Muscle of leg (tissue), 11 donors: ENCODE data around the gene APEH. TPM values are rescaled to one million over a fixed set of nuclear protein-coding genes. Genes with fewer than 3 reads are reported as not detected.
"Not testable (repeated sequence)": the region's sequence is repeated elsewhere in the genome, so short reads cannot be mapped to it uniquely, and the experiment has no call there.

Experiments used
- DNase-seq: peaks from one replicate; pipeline ENCODE4 v3.0.0; 2013
- H3K27ac ChIP-seq: one replicate; pipeline ENCODE4 v1.5.1; 2013; ENCODE audit warnings: mild to moderate bottlenecking, low read length, control low read depth
- H3K27me3 ChIP-seq: one replicate; pipeline ENCODE4 v1.6.1; 2013; ENCODE audit warnings: low read length; ENCODE audit not compliant: control insufficient read depth, insufficient read depth
- H3K36me3 ChIP-seq: one replicate; pipeline ENCODE4 v1.6.1; 2013; ENCODE audit warnings: low read length; ENCODE audit not compliant: control insufficient read depth, insufficient read depth
- H3K4me1 ChIP-seq: one replicate; pipeline ENCODE4 v1.6.1; 2013; ENCODE audit warnings: low read length; ENCODE audit not compliant: control insufficient read depth, insufficient read depth
- H3K4me3 ChIP-seq: one replicate; pipeline ENCODE4 v1.5.1; 2013; ENCODE audit warnings: low read length, control low read depth
- H3K9me3 ChIP-seq: replicated peaks from 2 replicates; pipeline ENCODE4 v1.6.1; 2013; ENCODE audit warnings: low read depth, low read length; ENCODE audit not compliant: control insufficient read depth
- WGBS: methylation state at CpG from one replicate; pipeline ENCODE4 v1.1.5; 2013; ENCODE audit warnings: missing lambda C conversion rate; ENCODE audit not compliant: insufficient coverage; 5-methylcytosine and 5-hydroxymethylcytosine counted together
- polyA plus RNA-seq, 8 donors: library from polyadenylated mRNA; unstranded; fragments of 120-200 nt; gene quantifications; one replicate each; pipeline versions ENCODE4 v1.2.1 to v1.2.3, GENCODE V29; 2013; ENCODE audit warnings: inconsistent platforms in 1 of 8, low replicate concordance in 1 of 8; ENCODE audit not compliant: insufficient read length in 8 of 8, insufficient read depth in 1 of 8
- total RNA-seq: library from RNA; stranded (reverse); fragments of 120-200 nt; gene quantifications from one replicate; pipeline ENCODE4 v1.2.4, GENCODE V29; 2013

The APEH gene
- total and polyA plus RNA-seq, 9 donors: 53.6 to 71.3 (median 60.5) TPM

DNA sequence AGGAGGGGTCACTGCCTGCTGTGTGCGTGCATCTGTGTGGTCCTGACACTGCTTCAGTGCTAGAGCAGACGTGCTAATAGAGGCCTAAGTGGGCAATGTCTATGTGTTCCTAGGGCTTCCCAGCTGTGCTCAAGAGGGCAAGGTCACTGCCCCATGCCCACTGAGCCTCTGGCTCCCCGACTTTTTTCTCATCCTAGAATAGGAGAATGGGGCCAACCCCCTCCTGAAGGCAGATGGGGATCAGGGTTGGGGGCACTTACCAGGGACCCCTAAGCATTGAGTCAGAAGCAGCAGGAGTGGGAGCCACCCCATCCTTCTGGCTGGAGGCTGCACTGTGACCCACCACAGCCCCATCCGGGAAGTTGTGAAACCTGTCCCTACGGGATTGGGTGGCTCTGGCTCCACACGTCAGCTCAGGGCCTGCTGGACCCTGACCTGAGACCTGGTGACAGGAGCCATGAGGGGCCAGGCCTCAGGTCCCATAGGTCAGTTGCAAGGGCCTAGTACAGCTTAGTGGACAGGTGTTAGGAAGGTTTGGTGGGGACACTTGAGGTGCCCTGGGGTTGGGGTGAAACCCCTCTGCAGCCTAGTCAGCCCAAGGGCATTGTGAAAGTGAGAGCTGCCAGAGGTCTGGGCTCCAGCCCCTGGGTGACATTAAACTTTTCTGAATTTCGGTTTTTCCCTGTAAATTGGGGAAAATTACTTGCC is 14.3 kb downstream of the APEH start:
- WGBS: 81% methylated on average over 4 of the region's 7 CpGs
- peak overlapping the region; percentile 36 for H3K27ac ChIP-seq
- H3K4me1 ChIP-seq: peaks cover 28% of the 10 kb centered on the region

DNA sequence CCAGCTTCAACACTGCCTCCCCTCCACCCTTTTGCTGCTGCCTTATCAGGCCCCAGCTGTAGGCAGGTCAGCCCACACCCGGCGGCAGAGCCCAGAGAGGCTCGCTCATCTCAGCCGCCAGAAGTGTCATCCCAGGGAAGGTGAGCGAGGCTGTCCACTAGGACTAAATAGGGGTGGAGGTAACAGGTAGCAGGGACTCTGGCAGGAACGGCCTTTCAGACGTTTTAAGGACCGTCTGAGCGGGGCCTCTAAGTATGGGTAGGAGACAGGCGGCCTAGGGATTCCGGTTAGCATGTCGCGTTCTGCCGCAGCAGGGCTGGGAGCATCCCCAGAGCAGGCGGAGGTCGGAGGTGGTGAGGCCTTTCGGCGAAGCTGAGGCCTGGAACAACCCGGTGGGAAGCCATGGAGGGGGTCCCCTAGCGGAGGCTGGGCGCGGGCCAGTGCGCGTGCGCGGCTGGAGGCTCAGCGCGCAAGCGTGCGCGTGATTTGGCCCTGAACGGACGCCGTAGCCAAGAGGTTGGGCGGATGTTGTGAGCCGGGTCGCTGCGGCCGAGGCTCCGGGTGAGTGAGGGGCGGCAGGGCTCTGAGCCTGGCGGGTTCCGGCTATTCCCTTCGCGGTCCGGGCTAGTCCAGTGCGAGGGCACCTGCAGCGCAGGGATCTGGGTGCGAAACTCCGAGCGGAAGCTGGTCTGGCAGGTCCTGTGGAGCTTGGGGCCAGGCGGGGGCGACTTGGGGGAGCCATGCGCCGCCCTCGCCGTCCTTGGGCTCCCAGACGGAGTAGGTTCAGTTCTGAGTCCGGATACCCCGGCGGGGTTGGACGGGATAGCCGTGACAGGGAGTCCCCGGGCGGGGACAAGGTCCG is 15.1 kb downstream of the APEH start, which contains the start of the genes MST1 and RNF123:
Gene MST1 (minus strand): TSS at position 429 of the 862 bp plus-strand sequence. CDS start 783 bp downstream, outside the sequence.
Gene RNF123 (plus strand): TSS at position 512 of the 862 bp plus-strand sequence. CDS start 1,609 bp downstream, outside the sequence.
- no peaks in the 10 kb centered on the region for H3K9me3 ChIP-seq
- peak within 1 kb of the TSS; percentile 36 for H3K27ac ChIP-seq
- DNase-seq: peak; percentile 97
- under 1% methylated on average over 54 of the region's 66 CpGs for WGBS
- peaks cover 5% of the 10 kb centered on the region for H3K36me3 ChIP-seq
- H3K4me1 ChIP-seq: peaks cover 31% of the 10 kb centered on the region
- peak within 1 kb of the TSS; percentile 98 for H3K4me3 ChIP-seq
- H3K27me3 ChIP-seq: peaks cover 27% of the 10 kb centered on the region

More for the DNA sequence above, 14.3 kb downstream of the APEH start:
- peak overlapping the region; percentile 98 for H3K4me3 ChIP-seq
- not testable (repeated sequence) for H3K9me3 ChIP-seq, DNase-seq
- peaks cover 10% of the 10 kb centered on the region for H3K36me3 ChIP-seq
- peaks cover 30% of the 10 kb centered on the region for H3K27me3 ChIP-seq

DNA sequence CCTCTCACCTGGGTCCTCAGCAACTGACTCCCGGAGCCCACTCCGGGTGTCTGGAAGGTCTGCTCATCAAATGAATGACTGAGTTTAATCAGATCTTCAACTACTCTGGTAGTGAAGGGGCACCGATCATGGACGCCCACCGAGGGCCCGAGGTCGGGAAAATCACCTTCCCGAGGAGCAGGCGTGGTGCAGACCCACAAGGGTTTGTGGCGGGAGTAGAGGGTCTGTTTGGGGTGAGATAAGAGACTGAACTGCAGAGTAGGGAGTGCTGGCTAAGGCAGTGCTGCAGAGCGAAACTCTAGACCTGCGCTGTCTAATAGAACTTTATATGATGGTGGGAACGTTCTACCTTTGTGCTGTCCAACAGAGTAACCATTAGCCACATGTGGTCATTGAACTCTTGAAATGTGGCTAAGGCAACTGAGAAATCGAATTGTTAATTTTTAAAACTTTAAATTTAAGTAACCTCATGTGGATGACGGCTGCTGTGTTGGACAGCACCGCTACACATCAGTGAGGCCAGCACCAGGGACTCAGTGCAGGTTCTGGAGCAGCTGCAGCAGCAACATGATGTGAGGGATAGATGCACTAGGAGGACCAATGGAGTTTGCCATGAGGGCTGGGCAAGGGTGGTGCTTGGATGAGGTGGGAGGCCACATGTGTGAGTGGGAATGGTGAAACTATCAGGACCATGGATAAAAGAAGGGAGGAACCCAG is 15.9 kb downstream of the APEH start:
- Histone ChIP-seq H3K27ac (peak overlapping the region; percentile 24), H3K4me3 (peak overlapping the region; percentile 98), H3K27me3 (peaks cover 22% of the 10 kb centered on the region), H3K4me1 (peaks cover 37% of the 10 kb centered on the region)
- H3K36me3 ChIP-seq, H3K9me3 ChIP-seq, DNase-seq: not testable (repeated sequence)
- WGBS: 4% methylated on average over 2 of the region's 16 CpGs

DNA sequence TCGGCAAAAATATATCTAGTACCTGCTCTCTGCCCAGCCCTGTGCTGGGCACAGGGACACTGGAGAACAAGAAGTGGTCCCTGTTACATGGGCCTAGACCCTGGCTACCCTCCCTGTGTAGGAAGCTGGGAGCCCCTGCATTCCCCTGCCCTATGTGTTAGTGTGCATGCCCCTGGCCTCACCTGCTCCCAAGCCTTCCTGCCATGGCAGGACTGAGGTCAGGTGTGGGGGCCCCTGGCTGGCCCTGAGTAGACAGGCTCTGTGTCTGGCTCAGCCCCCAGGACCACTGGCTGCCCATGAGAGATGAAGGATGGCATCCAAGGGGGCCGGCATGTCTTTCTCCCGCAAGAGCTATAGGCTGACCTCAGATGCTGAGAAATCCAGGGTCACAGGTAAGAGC is 16.7 kb downstream of the APEH start:
- not testable (repeated sequence) for H3K27ac ChIP-seq, DNase-seq, H3K36me3 ChIP-seq, H3K9me3 ChIP-seq, H3K4me3 ChIP-seq
- H3K4me1 ChIP-seq: peaks cover 42% of the 10 kb centered on the region
- peaks cover 16% of the 10 kb centered on the region for H3K27me3 ChIP-seq
- 86% methylated on average over 2 of the region's 3 CpGs for WGBS

DNA sequence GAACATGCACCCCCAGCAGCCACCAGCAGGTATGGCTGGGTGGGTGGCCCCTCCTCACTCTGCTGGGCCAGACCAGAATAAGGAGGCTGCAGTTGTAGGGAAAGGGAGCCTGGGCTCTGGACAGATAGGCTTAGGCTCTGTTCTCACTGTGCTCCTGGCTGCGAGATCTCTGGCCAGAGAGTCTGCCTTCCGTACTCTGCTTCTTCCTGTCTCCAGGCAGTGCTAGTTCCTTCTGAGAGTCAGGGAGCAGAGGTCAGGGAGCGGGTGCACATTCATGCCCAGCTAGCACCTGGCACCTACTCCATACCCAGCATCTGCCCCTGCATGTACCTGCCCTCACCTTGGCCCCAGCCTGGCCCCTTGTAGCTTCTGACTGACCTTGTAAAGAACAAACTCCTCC is 17.3 kb downstream of the APEH start:
- DNase-seq, H3K4me3 ChIP-seq, H3K9me3 ChIP-seq, H3K36me3 ChIP-seq, H3K27ac ChIP-seq: not testable (repeated sequence)
- H3K27me3 ChIP-seq: peaks cover 11% of the 10 kb centered on the region
- WGBS: 81% methylated on average over 2 of the region's 3 CpGs
- peaks cover 39% of the 10 kb centered on the region for H3K4me1 ChIP-seq

DNA sequence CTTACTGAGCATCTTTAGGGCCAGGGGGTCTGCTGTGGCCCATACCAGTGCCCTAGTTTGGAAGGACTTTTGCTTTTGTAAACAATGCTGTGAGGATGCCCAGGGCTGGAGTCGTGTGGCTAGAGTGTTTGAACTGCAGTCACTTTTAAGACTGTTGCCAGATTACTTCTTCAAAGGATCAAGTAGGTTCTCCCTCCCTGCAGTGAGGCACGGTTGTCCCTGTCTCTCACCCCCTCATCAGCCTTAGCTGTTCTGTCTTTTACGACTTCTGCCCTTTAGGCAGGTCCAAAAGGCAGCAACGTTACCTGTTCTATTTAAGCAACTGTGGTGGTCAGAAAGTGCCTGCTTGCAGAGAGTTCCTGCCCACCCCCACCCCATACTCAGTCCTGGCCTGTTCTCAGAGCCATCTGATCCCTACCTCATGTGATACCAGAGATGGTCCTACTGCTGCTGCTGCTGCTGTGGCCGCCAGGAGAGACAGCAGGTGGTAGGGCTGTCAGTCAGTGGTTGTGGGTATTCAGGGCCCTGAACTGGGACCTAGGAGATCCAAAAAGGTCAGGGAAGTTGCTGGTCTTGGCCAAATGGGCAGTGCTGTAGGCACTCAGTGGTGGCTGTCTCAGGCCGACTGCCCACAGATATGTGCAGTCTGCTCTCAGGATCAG is 20.4 kb downstream of the APEH start:
- Histone ChIP-seq H3K36me3 (peaks cover 22% of the 10 kb centered on the region), H3K27ac (peak overlapping the region; percentile 85), H3K4me1 (peaks cover 30% of the 10 kb centered on the region)
- not testable (repeated sequence) for H3K4me3 ChIP-seq, H3K27me3 ChIP-seq, H3K9me3 ChIP-seq
- WGBS: 45% methylated on average over 4 of the region's 6 CpGs
- DNase-seq: peak; percentile 61

DNA sequence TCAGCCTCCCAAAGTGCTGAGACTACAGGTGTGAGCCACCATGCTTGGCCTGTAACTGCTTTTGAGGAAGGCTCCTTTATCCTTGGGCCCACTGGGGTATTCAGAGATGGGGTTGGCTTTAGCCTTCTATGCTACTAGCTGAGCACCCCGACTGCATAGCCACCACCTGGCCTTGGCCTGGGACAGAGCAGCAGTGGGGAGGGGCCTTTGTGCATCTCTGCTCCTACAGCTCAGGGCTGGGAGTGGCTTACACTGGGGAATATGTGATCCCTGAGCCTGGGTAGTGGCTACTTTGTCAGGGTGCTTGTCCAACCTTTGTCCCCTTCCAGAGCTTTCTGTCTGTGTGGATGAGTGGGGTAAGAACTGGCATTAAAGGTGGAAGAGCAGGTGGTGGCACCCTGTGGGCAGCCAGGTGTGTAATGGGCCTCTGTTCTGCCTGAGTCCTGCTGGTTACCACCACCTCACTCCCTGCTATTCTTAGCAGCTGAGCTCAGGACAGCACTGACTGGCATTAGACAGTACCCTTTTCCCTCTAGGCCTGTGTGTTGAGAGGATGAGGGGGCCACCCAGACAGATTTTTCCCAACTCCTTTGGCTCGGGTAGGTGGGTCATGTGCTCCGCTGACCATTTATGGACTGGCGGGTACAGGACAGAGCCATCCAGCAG is 21.3 kb downstream of the APEH start:
- H3K9me3 ChIP-seq, H3K4me3 ChIP-seq, DNase-seq, H3K27me3 ChIP-seq: not testable (repeated sequence)
- Histone ChIP-seq H3K27ac (peak overlapping the region; percentile 85), H3K4me1 (peaks cover 25% of the 10 kb centered on the region), H3K36me3 (peaks cover 31% of the 10 kb centered on the region)
- no CpG with 5 or more reads among the region's 4 CpGs for whole genome bisulfite sequencing

DNA sequence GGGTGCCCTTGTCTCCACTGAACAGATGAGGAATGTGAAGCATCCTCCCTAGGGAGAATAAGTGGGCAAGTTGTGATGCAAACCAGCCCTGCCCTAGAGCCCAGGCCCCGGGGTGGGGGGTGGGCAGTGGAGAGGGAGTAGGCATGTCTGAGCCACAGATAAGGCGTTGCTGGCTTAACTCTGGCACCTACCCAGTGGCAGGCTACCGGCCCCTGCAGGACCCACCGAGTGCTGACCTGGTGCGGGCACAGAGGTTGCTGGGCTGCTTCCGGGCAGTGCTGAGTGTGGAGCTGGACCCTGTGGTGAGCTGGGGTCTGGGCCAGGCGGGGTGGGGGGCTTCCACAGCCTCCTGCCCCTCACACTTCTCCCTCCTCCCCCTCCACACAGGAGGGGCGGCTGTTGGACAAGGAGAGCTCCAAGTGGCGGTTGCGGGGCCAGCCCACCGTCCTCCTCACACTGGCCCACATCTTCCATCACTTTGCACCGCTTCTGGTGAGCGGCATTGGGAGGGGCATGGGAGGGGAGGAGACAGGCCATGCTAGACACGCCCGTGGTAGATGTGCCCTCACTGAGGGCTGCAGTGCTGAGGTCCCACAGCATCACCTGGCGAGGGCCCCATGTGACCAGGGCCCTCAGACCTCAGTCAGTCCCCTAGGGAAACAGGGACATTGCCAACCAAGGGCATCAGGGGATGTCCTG is 25.3 kb downstream of the APEH start:
- Histone ChIP-seq H3K9me3 (no peaks in the 10 kb centered on the region), H3K27ac (no peak overlapping the region), H3K27me3 (no peaks in the 10 kb centered on the region), H3K36me3 (peaks cover 70% of the 10 kb centered on the region), H3K4me1 (peaks cover 10% of the 10 kb centered on the region), H3K4me3 (no peak overlapping the region)
- 82% methylated on average over 9 of the region's 16 CpGs for WGBS
- no peak for DNase-seq

DNA sequence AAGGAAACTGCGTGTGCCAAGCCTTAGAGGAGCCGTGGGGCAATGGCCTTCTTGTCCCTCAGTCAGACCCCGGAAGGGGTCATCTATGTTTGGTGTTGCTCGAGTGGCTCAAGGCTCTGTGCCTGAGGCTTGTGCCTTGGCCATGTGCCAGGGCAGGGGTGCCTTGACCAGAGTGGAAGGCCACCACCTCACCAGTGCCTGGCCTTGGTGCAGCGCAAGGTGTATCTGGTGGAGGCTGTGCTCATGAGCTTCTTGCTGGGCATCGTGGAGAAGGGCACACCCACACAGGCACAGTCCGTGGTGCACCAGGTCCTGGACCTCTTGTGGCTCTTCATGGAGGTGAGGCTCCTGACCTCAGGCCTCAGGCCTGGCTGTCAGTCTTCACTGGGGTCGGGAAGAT is 25.9 kb downstream of the APEH start:
- DNase-seq: no peak
- H3K36me3 ChIP-seq: peaks cover 76% of the 10 kb centered on the region
- H3K27me3 ChIP-seq: no peaks in the 10 kb centered on the region
- H3K27ac ChIP-seq: no peak overlapping the region
- 87% methylated on average over 8 of the region's 8 CpGs for WGBS
- peaks cover 6% of the 10 kb centered on the region for H3K4me1 ChIP-seq
- H3K4me3 ChIP-seq: no peak overlapping the region
- no peaks in the 10 kb centered on the region for H3K9me3 ChIP-seq
